Esophagus (tissue), 2 donors: ENCODE results near the gene CNBD2. TPM values are rescaled to one million over a fixed set of nuclear protein-coding genes. Genes with fewer than 3 reads are reported as not detected.

Experiments
- H3K27ac ChIP-seq, 2 donors: one replicate each; pipeline ENCODE4 v1.5.1; 2013; ENCODE audit warnings: low read depth in 2 of 2, mild to moderate bottlenecking in 2 of 2, inconsistent platforms in 1 of 2, low read length in 1 of 2, moderate library complexity in 1 of 2
- H3K27me3 ChIP-seq, 2 donors: one replicate each; pipeline ENCODE4 v1.6.1; 2013; ENCODE audit warnings: low read length in 2 of 2, control low read depth in 1 of 2, mild to moderate bottlenecking in 1 of 2; ENCODE audit not compliant: insufficient read depth in 2 of 2, control insufficient read depth in 1 of 2
- H3K36me3 ChIP-seq, 2 donors: one replicate each; pipeline ENCODE4 v1.6.1; 2013; ENCODE audit warnings: low read length in 1 of 2; ENCODE audit not compliant: control insufficient read depth in 2 of 2, insufficient read depth in 2 of 2
- H3K4me1 ChIP-seq, 2 donors: one replicate each; pipeline ENCODE4 v1.6.1; 2013; ENCODE audit warnings: low read length in 1 of 2; ENCODE audit not compliant: control insufficient read depth in 2 of 2, insufficient read depth in 2 of 2
- H3K4me3 ChIP-seq, 2 donors: one replicate each; pipeline ENCODE4 v1.5.1; 2013; ENCODE audit warnings: low read length in 2 of 2, mild to moderate bottlenecking in 2 of 2, low read depth in 1 of 2, moderate library complexity in 1 of 2
- H3K9me3 ChIP-seq, 2 donors: one replicate each; pipeline ENCODE4 v1.6.1; 2013; ENCODE audit warnings: mild to moderate bottlenecking in 2 of 2, low read depth in 1 of 2, low read length in 1 of 2, moderate library complexity in 1 of 2; ENCODE audit not compliant: control insufficient read depth in 2 of 2, insufficient read depth in 1 of 2
- WGBS, 2 donors: extraction: QIAGEN DNeasy Blood & Tissue Kit; methylation state at CpG; one replicate each; pipeline ENCODE4 v1.1.7; 2013; 5-methylcytosine and 5-hydroxymethylcytosine counted together
- polyA plus RNA-seq, 2 donors: library from polyadenylated mRNA; stranded (reverse); fragments of 200-250 nt; gene quantifications; one replicate each; pipeline ENCODE4 v1.2.3, GENCODE V29; 2013
- donor health status: healthy with polysubstance abuse.
- donor health status: Bipolar disorder and iron deficiency.

The CNBD2 gene
- polyA plus RNA-seq, 2 donors: 6.1 to 13.5 TPM

DNA sequence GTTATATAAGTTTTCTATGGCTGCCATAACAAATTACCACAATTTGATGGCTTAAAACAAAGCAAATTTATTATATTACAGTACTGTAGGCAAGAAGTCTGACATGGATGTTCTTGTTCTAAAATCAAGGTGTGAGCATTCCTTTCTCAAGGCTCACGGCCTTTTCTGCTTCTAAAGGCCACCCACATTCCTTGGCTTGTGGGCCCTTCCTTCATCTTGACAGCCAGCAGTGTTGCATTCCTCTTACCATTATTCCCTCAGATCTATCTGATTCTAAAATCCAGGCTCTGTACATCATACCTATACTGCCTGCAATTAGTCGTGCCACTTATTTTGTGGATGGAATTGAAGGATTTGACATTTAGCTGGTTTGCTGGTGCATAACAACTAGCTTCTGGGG, 3.6 kb downstream of the CNBD2 start:
- no peak overlapping the region for H3K27ac ChIP-seq
- peaks cover 0 to 3% of the 10 kb centered on the region in 2 donors for H3K4me1 ChIP-seq
- 77 to 84% methylated on average over 2 of the region's 2 CpGs for WGBS, 2 donors

DNA sequence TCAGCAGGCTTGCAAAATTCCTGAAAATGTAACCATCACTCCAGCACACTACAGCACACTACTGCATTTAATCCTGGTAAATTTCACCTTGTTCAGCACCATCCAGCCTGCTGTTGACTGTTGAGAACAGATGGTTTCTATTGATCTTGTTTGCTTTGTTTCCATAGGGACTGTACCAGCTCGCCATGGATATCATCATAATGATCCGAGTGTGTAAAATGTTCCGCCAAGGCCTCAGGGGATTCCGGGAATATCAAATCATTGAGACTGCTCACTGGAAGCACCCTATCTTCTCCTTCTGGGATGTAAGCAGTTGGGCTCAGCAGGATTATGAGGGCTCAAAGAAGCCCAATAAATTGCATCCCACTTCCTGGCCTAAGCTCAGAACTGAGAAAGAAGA, 4.1 kb downstream of the CNBD2 start:
- WGBS, 2 donors: 40 to 54% methylated on average over 4 of the region's 4 CpGs
- H3K4me3 ChIP-seq: no peak overlapping the region
- H3K27me3 ChIP-seq: no peaks in the 10 kb centered on the region
- H3K9me3 ChIP-seq: no peaks in the 10 kb centered on the region
- no peak overlapping the region for H3K27ac ChIP-seq
- peaks cover 0 to 3% of the 10 kb centered on the region in 2 donors for H3K4me1 ChIP-seq
- no peaks in the 10 kb centered on the region for H3K36me3 ChIP-seq

More for the DNA sequence above, 3.6 kb downstream of the CNBD2 start:
- no peaks in the 10 kb centered on the region for H3K9me3 ChIP-seq
- H3K27me3 ChIP-seq: no peaks in the 10 kb centered on the region
- H3K4me3 ChIP-seq: no peak overlapping the region
- no peaks in the 10 kb centered on the region for H3K36me3 ChIP-seq

DNA sequence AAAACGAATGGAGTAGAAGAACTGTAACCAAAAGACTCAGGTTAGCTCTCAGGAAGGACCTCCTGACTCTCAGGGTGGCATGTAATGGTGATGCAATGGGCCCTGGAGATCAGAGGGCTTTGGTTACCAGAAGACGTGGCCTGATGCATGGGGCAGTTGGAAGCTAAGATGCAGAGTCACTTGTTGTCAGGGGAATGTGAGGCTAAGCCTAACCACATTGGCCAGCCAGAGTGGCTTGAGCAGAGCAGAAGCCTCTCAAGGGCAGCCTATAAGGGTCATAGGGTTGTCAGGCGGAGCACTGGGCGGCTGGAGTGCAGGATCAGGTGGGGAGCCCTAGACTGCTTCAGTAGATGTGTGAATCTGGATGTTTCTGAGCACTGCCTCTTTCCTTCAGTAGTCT, 5.9 kb downstream of the CNBD2 start:
- Histone ChIP-seq H3K36me3 (no peaks in the 10 kb centered on the region), H3K27me3 (no peaks in the 10 kb centered on the region), H3K9me3 (no peaks in the 10 kb centered on the region), H3K4me3 (no peak overlapping the region), H3K4me1 (no peaks in the 10 kb centered on the region), H3K27ac (no peak overlapping the region)
- 85% methylated on average over 4 of the region's 4 CpGs for WGBS, 2 donors

DNA sequence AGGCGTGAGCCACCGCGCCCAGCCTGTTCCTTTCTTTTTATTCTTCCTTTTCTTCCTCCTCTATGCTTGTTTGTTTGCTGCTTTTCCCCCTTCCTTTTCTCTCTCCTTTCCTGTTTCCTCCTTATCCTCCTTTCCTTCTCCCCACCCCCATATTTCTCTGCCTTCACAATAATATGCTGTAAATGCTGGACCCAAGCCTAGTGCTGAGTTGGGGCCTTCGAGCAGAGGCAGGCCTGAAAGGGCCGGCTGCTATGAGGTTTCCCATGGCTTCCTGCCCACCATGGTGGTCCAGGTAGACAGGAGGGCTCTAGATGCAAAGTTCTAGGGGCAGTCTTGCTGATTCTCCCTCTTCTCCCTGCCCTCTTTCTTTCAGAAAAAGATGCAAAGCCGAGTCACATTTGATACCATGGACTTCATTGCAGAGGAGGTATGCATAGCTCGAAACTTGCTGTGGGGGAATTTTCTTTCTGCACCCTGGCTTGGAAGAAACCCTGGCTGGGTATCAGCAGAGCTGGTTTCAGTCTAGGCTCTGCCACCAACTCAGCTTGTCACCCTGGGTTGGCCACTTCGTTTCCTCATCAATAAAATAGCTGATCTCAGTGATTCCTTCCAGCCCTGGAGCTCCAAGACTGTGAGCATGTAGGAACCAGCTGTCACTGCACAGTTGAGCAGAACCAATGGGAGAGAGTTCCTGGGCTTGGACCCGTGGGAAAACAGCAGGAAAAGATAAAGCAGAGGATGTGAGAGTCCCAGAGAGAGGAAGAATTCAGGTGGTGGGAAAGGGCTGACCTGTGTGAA, 7.4 kb downstream of the CNBD2 start:
- Histone ChIP-seq H3K9me3 (no peaks in the 10 kb centered on the region), H3K4me3 (no peak overlapping the region), H3K4me1 (no peaks in the 10 kb centered on the region), H3K27ac (no peak overlapping the region), H3K36me3 (no peaks in the 10 kb centered on the region), H3K27me3 (no peaks in the 10 kb centered on the region)
- WGBS, 2 donors: 72 to 75% methylated on average over 9 of the region's 9 CpGs

DNA sequence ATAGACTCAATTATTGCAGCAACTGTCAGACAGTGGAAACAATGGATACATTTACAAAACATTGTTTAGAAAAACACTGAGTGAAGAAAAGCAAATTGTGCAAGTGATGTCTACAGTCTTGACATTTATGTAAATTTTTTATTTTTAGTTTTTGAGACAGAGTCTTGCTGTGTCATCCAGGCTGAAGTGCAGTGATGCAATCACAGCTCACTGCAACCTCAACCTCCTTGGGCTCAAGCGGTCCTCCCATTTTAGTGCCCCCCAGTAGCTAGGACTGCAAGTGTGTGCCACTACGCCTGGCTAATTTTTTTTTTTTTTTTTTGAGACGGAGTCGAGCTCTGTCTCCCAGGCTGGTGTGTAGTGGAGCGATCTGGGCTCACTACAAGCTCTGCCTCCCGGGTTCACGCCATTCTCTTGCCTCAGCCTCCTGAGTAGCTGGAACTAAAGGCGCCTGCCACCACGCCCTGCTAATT, 9.7 kb downstream of the CNBD2 start:
- no peaks in the 10 kb centered on the region for H3K36me3 ChIP-seq

DNA sequence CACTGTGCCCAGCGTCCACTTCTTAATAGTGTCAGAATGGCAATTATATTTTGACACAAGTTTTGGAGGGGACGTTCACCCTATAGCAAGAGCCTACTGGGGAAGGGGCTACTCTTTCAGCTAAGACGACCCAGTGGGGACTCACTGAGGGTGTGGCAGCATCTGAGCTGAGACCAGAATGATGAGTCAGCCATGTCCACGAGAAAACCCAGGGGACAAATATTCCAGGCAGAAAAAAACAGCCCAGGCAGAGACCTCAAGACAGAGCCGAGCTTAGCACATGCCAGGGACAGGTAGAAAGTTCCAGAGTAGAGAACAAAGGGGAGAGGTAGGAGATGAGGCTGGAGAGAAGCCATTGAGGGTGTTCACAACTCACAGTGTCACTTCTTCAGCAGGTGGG, 11.2 kb downstream of the CNBD2 start:
- Histone ChIP-seq H3K4me1 (no peaks in the 10 kb centered on the region), H3K9me3 (peaks cover 0 to 2% of the 10 kb centered on the region in 2 donors), H3K36me3 (no peaks in the 10 kb centered on the region), H3K4me3 (no peak overlapping the region), H3K27me3 (no peaks in the 10 kb centered on the region), H3K27ac (no peak overlapping the region)
- 58 to 71% methylated on average over 5 of the region's 5 CpGs for WGBS, 2 donors

More for the DNA sequence above, 9.7 kb downstream of the CNBD2 start:
- H3K4me1 ChIP-seq: no peaks in the 10 kb centered on the region
- H3K9me3 ChIP-seq: peaks cover 0 to 2% of the 10 kb centered on the region in 2 donors
- H3K4me3 ChIP-seq: no peak overlapping the region
- no peak overlapping the region for H3K27ac ChIP-seq
- 87 to 90% methylated on average over 9 of the region's 9 CpGs for WGBS, 2 donors
- no peaks in the 10 kb centered on the region for H3K27me3 ChIP-seq

DNA sequence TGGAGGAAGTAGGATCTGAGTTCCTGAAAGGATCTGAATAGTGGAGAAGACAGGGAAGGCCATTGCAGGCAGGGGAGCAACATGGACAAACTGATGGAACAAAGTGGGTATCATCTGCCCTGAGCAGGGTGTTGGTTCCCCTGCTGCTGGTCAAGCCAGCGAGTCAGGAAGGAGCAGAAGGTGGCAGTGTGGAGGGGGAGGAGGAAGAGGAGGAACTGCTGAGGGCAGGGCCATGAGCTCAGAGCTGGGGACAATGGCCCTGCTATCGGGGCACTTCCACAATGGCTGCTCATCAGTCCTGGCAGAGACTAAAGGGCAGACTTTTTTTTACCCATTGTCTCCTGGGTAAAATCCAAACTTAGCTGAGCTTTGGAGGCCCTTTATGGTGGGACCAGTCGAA, 13.6 kb downstream of the CNBD2 start:
- Histone ChIP-seq H3K27me3 (no peaks in the 10 kb centered on the region), H3K4me1 (no peaks in the 10 kb centered on the region), H3K4me3 (no peak overlapping the region), H3K9me3 (peaks cover 0 to 2% of the 10 kb centered on the region in 2 donors), H3K36me3 (no peaks in the 10 kb centered on the region), H3K27ac (no peak overlapping the region)
- WGBS, 2 donors: 74 to 80% methylated on average over 3 of the region's 3 CpGs

DNA sequence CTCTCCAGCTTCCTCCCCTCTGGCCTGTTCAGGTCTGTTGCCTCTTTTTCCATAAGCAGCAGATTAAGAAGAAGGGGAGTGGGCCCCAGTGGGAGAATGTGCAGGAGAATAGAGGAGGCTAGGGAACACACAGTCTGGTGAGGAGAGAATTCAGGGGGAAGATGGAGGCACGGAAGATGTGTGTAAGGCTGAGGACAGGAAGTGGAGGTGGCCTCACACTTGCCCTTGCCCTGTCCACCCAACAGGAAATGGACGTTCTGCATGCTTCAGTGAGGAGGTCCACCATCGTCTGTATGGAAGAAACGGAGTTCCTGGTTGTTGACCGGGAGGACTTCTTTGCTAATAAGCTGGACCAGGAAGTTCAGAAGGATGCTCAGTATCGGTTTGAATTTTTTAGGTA, 16.0 kb downstream of the CNBD2 start:
- no peak overlapping the region for H3K27ac ChIP-seq
- H3K27me3 ChIP-seq: no peaks in the 10 kb centered on the region
- H3K4me3 ChIP-seq: no peak overlapping the region
- H3K9me3 ChIP-seq: peaks cover 0 to 2% of the 10 kb centered on the region in 2 donors
- no peaks in the 10 kb centered on the region for H3K36me3 ChIP-seq
- no peaks in the 10 kb centered on the region for H3K4me1 ChIP-seq
- WGBS, 2 donors: 79 to 81% methylated on average over 6 of the region's 6 CpGs

DNA sequence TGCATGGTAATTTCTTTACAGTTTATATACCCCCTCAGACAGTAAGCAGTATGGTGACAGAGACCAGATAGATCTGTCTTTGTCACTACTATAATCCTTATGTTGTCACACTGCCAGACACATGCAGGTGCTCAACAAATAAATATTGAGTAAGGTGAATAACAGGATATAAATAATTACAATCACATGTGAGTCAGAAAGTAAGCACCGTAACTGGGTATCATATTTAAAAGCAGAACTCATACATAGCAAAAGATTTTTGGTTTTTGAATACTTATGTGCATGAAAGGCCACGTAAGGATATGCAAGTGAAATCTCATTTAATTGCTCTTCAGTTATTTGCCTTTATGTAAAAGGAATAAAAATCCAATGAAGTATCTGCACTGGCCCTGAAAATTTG, 17.4 kb downstream of the CNBD2 start:
- 65 to 69% methylated on average over 2 of the region's 2 CpGs for WGBS, 2 donors
- Histone ChIP-seq H3K4me1 (no peaks in the 10 kb centered on the region), H3K36me3 (no peaks in the 10 kb centered on the region), H3K27ac (no peak overlapping the region), H3K27me3 (no peaks in the 10 kb centered on the region), H3K4me3 (no peak overlapping the region), H3K9me3 (peaks cover 0 to 2% of the 10 kb centered on the region in 2 donors)

DNA sequence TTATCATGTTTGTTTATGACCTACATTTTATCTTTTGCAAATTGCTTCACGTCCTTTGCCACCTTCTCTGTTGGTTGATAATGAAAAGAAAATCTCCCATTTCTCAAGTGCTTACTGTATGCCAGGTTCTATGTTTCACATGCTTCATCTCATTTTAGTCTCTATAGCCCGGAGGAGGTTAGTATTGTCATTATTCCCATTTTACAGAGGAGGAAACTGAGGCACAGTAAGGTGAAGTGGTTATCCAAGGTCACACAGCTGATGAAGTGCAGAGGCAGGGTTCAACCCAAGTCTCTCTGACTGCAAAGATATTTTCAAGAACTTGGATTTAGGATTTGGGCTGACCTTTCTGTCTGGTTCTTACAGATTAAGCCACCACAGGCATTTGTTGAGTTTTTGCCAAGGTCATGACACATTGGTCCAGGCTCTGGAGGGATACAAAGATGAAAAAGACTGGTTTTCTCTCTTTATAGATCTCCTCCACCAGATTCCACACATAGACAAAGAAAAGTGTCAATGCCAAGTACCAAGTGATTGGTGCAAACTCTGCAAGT, 20.6 kb downstream of the CNBD2 start:
- 74 to 78% methylated on average over 2 of the region's 2 CpGs for WGBS, 2 donors
- no peaks in the 10 kb centered on the region for H3K36me3 ChIP-seq
- H3K4me3 ChIP-seq: no peak overlapping the region
- no peaks in the 10 kb centered on the region for H3K27me3 ChIP-seq
- no peak overlapping the region for H3K27ac ChIP-seq
- no peaks in the 10 kb centered on the region for H3K9me3 ChIP-seq
- H3K4me1 ChIP-seq: no peaks in the 10 kb centered on the region
